Measurements from ENCODE around the gene RNF43. TPM values are rescaled to one million over a fixed set of nuclear protein-coding genes. Genes with fewer than 3 reads are reported as not detected.

Gene RNF43
- total and polyA plus RNA-seq, 2 of the 13 experiments (the other 11 are each of a cell fraction or from before 2014, with no cell fraction given), result 31.0 to 53.4 TPM

- TF ChIP-seq FOXJ3 (CRISPR knock-in tag; IDR thresholded peaks at IDR 0.05; ENCODE audit: borderline replicate concordance) (0 out of 2 replicates have a peak, but pooled peaks have one; percentile 15), AHDC1 (CRISPR knock-in tag; IDR thresholded peaks at IDR 0.05; ENCODE audit: borderline replicate concordance) (peak; percentile 13; the same call in 1 of the 2 replicates), ZNF44 (CRISPR knock-in tag; IDR thresholded peaks at IDR 0.05) (0 out of 2 replicates have a peak, but pooled peaks have one; percentile 30), ZFY (CRISPR knock-in tag; IDR thresholded peaks at IDR 0.05) (peak; percentile 41; the same call in 1 of the 2 replicates), ZNF703 (CRISPR knock-in tag; IDR thresholded peaks at IDR 0.05; ENCODE audit: borderline replicate concordance) (no peak), ZNF557 (CRISPR knock-in tag; IDR thresholded peaks at IDR 0.05) (0 out of 2 replicates have a peak, but pooled peaks have one; percentile 36), ELF3 (CRISPR knock-in tag; IDR thresholded peaks at IDR 0.05) (peak; percentile 69), POGK (CRISPR knock-in tag; conservative IDR thresholded peaks at IDR 0.05) (no peak), FOXP1 (IDR thresholded peaks at IDR 0.05) (no peak), FOXP1 (CRISPR knock-in tag; IDR thresholded peaks at IDR 0.05) (peak; percentile 79), HCFC1 (IDR thresholded peaks at IDR 0.05; ENCODE audit: low read depth, low read length) (no peak), GMEB1 (CRISPR knock-in tag; IDR thresholded peaks at IDR 0.05; ENCODE audit: borderline replicate concordance) (peak; percentile 31; the same call in 1 of the 2 replicates), ZSCAN30 (CRISPR knock-in tag; IDR thresholded peaks at IDR 0.05) (no peak), STAT5B (CRISPR knock-in tag; IDR thresholded peaks at IDR 0.05) (no peak), SPEN (CRISPR knock-in tag; IDR thresholded peaks at IDR 0.05; ENCODE audit: low read depth) (peak; percentile 57; the same call in 1 of the 2 replicates), RFX1 (IDR thresholded peaks at IDR 0.05) (no peak), ZNF275 (CRISPR knock-in tag; IDR thresholded peaks at IDR 0.05; ENCODE audit: borderline replicate concordance) (no peak), ZNF230 (CRISPR knock-in tag; IDR thresholded peaks at IDR 0.05) (no peak), IRF2 (CRISPR knock-in tag; IDR thresholded peaks at IDR 0.05) (peak; percentile 67), REXO4 (CRISPR knock-in tag; IDR thresholded peaks at IDR 0.05; ENCODE audit: borderline replicate concordance) (no peak), SSRP1 (CRISPR knock-in tag; IDR thresholded peaks at IDR 0.05) (peak; percentile 96)
These were observed 35.0 kb downstream of the RNF43 start (continued) for GRCh38 chr17:58382108-58382871.
